Mesothelial cell of epicardium (in vitro differentiated cells): ENCODE data around the gene PITPNC1. TPM values are rescaled to one million over a fixed set of nuclear protein-coding genes. Genes with fewer than 3 reads are reported as not detected.

ENCODE experiments used
- DNase-seq, 2 experiments: peaks; one replicate each; pipeline ENCODE4 v3.0.0; 2021; ENCODE audit warnings: low spot score in 2 of 2; ENCODE audit not compliant: unreplicated experiment in 2 of 2
- H3K27ac Mint-ChIP-seq: 2 replicates; pipeline ENCODE4 v1.8.0; 2021; ENCODE audit warnings: mixed read lengths
- H3K27me3 Mint-ChIP-seq: 2 replicates; pipeline ENCODE4 v1.8.0; 2021; ENCODE audit warnings: low read depth, mixed read lengths
- H3K36me3 Mint-ChIP-seq: 2 replicates; pipeline ENCODE4 v1.8.0; 2021; ENCODE audit warnings: mixed read lengths
- H3K4me1 Mint-ChIP-seq: 2 replicates; pipeline ENCODE4 v1.8.0; 2021; ENCODE audit warnings: mixed read lengths
- H3K4me3 Mint-ChIP-seq: 2 replicates; pipeline ENCODE4 v1.8.0; 2021; ENCODE audit warnings: mild to moderate bottlenecking, moderate library complexity, mixed read lengths
- H3K9me3 Mint-ChIP-seq: 2 replicates; pipeline ENCODE4 v1.8.0; 2021; ENCODE audit warnings: mixed read lengths
- total RNA-seq: library from RNA; stranded (reverse); gene quantifications from 3 replicates; pipeline ENCODE4 v1.2.1, GENCODE V29; 2021
- TF ChIP-seq, protein P1 (sequence below): fragments of 200-600 bp; sonication (generic); IDR thresholded peaks from one replicate; pipeline ENCODE4 v1.5.0; 2021; ENCODE audit warnings: antibody characterized with exemption; ENCODE audit not compliant: unreplicated experiment

PITPNC1 gene
- total RNA-seq, 1 donor from 2014 or later: 19.9 TPM

DNA sequence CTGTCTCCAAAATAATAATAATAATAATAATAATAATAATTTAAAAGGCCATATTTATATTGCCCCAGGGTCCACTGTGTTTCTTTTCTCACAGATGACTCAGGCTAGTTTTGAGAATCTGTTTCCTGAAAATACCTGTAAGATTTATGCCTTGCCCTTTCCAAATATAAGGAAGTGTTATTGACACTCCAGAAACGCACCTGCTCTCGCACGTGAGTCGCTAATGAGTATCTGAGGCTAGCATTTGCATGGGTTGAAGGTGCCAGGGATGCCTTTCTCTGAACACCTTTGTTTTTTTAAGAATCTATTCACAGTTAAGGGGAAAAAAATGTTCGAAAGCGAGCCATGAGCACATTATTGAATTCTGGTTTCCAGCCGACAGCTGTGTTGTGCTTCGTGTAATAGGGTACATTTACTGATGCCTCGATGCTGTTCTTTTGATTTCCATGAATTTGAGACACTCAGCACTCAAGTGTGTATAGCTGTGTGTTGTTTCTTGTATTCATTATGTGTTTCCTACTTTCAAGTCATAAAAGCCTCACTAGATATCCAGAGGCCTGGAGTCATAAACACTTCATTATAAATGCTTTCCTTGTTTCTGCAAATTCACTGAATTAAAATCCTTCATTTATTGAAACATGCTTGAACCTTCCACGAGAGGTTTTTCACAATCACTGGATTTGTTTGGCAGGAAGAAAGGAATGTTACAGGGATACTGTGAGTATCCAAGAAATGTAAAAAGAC is 295.7 kb downstream of the PITPNC1 start:
- Mint-ChIP-seq H3K36me3 (peaks cover 4% of the 10 kb centered on the region), H3K27ac (no peak overlapping the region), H3K4me3 (no peak overlapping the region), H3K4me1 (peaks cover 7% of the 10 kb centered on the region), H3K9me3 (no peaks in the 10 kb centered on the region), H3K27me3 (no peaks in the 10 kb centered on the region)
- DNase-seq: no peak
- TF ChIP-seq, protein P1, sequence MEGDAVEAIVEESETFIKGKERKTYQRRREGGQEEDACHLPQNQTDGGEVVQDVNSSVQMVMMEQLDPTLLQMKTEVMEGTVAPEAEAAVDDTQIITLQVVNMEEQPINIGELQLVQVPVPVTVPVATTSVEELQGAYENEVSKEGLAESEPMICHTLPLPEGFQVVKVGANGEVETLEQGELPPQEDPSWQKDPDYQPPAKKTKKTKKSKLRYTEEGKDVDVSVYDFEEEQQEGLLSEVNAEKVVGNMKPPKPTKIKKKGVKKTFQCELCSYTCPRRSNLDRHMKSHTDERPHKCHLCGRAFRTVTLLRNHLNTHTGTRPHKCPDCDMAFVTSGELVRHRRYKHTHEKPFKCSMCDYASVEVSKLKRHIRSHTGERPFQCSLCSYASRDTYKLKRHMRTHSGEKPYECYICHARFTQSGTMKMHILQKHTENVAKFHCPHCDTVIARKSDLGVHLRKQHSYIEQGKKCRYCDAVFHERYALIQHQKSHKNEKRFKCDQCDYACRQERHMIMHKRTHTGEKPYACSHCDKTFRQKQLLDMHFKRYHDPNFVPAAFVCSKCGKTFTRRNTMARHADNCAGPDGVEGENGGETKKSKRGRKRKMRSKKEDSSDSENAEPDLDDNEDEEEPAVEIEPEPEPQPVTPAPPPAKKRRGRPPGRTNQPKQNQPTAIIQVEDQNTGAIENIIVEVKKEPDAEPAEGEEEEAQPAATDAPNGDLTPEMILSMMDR: no peak

DNA sequence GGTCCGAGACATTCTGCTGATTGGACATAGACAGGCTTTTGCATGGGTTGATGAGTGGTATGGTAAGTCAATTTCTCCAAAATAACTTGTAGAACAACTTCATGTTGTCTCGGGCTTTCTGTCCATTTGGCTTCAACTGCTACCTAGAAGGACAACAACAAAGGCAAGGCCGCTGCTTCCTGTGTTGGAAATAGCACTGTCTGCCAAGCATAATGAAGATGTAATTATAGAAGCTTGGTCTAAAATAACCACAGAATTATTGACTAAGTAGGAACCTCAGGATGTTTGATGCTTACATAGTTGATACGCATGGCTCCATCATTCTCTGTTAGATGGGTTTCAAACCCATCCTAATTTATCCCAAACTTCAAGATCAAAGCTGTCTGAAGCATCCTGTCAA is 298.4 kb downstream of the PITPNC1 start:
- TF ChIP-seq, protein P1: no peak
- DNase-seq: no peak
- no peak overlapping the region for H3K4me3 Mint-ChIP-seq
- no peaks in the 10 kb centered on the region for H3K27me3 Mint-ChIP-seq
- peaks cover 7% of the 10 kb centered on the region for H3K4me1 Mint-ChIP-seq
- H3K36me3 Mint-ChIP-seq: peaks cover 2% of the 10 kb centered on the region
- H3K9me3 Mint-ChIP-seq: no peaks in the 10 kb centered on the region
- H3K27ac Mint-ChIP-seq: no peak overlapping the region

DNA sequence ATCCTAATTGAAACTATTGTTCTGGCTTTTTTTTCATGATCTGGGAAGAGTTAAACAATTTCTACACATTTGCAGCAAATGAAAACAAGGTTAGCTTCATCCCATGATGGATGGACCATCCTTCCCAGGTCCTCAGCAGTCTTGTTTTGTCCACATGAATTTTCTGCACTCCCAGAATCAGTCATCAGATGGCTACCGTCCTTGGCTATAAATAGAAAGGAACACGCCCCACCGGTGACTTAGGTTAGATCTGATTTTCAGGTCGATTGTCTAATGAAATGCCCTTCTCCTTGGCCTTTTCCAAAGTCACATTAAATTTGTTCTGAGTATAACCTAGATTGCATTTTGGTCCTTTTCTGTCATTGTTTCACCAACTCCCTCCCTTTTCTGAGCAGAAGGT is 299.2 kb downstream of the PITPNC1 start:
- peaks cover 2% of the 10 kb centered on the region for H3K36me3 Mint-ChIP-seq
- H3K27ac Mint-ChIP-seq: no peak overlapping the region
- H3K4me1 Mint-ChIP-seq: peaks cover 4% of the 10 kb centered on the region
- DNase-seq: no peak
- no peaks in the 10 kb centered on the region for H3K9me3 Mint-ChIP-seq
- H3K4me3 Mint-ChIP-seq: no peak overlapping the region
- H3K27me3 Mint-ChIP-seq: no peaks in the 10 kb centered on the region
- TF ChIP-seq, protein P1: no peak

DNA sequence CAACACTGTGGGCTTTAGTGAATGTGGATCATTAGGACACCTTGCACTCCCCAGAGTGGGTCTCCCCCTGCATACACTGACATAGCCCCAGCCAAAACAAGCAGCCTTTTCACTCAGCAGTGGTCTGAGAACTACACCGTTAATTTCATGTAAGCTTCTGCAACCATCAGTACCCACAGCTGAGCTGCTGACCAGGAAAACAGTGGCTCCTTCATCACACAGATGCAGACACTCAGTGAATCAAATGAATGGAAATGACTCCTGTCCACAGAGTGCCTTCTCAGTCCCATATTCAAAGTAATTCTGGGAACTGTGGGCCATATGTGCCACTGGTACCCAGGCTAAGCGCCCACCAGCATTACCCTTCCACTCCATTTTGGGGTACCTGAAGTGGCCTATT is 301.3 kb downstream of the PITPNC1 start:
- Mint-ChIP-seq H3K27ac (no peak overlapping the region), H3K4me1 (no peaks in the 10 kb centered on the region), H3K4me3 (no peak overlapping the region), H3K9me3 (no peaks in the 10 kb centered on the region), H3K27me3 (no peaks in the 10 kb centered on the region), H3K36me3 (peaks cover 2% of the 10 kb centered on the region)
- TF ChIP-seq, protein P1: no peak
- DNase-seq: no peak

DNA sequence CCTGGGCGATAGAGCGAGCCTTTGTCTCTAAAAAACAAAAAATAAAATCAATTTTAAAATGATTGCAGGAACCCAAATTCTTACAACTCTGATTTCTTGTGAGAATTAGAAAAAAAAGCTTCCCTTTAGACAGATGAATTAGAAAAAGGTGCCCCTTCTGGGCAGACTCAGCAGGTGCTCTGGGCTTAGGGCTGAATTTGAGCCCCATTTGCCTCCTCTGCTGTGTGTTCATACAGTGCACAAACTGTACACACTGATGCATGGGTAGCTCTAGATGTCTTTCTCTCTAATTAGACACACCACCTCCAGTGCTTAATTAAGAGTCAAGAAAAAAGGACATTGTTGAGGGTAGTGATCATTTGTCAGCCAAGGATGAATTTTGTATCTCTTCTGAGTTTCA is 302.1 kb downstream of the PITPNC1 start:
- Mint-ChIP-seq H3K27ac (no peak overlapping the region), H3K4me3 (no peak overlapping the region), H3K27me3 (no peaks in the 10 kb centered on the region), H3K4me1 (no peaks in the 10 kb centered on the region), H3K36me3 (peaks cover 2% of the 10 kb centered on the region), H3K9me3 (no peaks in the 10 kb centered on the region)
- TF ChIP-seq, protein P1: no peak
- DNase-seq: no peak
